ENCODE data around the gene TOR1AIP1.

The TOR1AIP1 gene

GRCh38 chr1:179882253-179883039 is at the start of gene TOR1AIP1 (continued):
- TF ChIP-seq ZBTB10 (tag by site-specific recombination; IDR thresholded peaks at IDR 0.05) (peak; percentile 100), SP7 (tag by site-specific recombination; IDR thresholded peaks at IDR 0.05) (peak; percentile 93), ZNF23 (tag by site-specific recombination; IDR thresholded peaks at IDR 0.05; ENCODE audit: borderline replicate concordance) (no peak), ZSCAN30 (tag by site-specific recombination; IDR thresholded peaks at IDR 0.05) (peak; percentile 97), PRDM4 (tag by site-specific recombination; IDR thresholded peaks at IDR 0.05) (no peak), ZNF394 (tag by site-specific recombination; IDR thresholded peaks at IDR 0.05; ENCODE audit: borderline replicate concordance) (peak; percentile 84), ZNF544 (tag by site-specific recombination; IDR thresholded peaks at IDR 0.05) (no peak), ZFP37 (tag by site-specific recombination; IDR thresholded peaks at IDR 0.05) (peak; percentile 95), ZNF624 (tag by site-specific recombination; IDR thresholded peaks at IDR 0.05) (no peak), ZNF585B (tag by site-specific recombination; IDR thresholded peaks at IDR 0.05) (no peak), PBX3 (CRISPR knock-in tag; IDR thresholded peaks at IDR 0.05) (no peak; the same call in 1 of the 2 replicates), ZNF600 (tag by site-specific recombination; IDR thresholded peaks at IDR 0.05) (peak; percentile 95), ZNF146 (tag by site-specific recombination; IDR thresholded peaks at IDR 0.05) (peak; percentile 66; the same call in 1 of the 2 replicates), ZNF112 (tag by site-specific recombination; IDR thresholded peaks at IDR 0.05) (no peak), ZNF785 (tag by site-specific recombination; IDR thresholded peaks at IDR 0.05) (no peak; the same call in 1 of the 2 replicates), FEZF1 (tag by site-specific recombination; IDR thresholded peaks at IDR 0.05) (no peak; the same call in none of the 2 replicates), KLF8 (tag by site-specific recombination; IDR thresholded peaks at IDR 0.05) (peak; percentile 95), ZBTB44 (tag by site-specific recombination; IDR thresholded peaks at IDR 0.05) (peak; percentile 64)
- TF ChIP-seq, protein P1, sequence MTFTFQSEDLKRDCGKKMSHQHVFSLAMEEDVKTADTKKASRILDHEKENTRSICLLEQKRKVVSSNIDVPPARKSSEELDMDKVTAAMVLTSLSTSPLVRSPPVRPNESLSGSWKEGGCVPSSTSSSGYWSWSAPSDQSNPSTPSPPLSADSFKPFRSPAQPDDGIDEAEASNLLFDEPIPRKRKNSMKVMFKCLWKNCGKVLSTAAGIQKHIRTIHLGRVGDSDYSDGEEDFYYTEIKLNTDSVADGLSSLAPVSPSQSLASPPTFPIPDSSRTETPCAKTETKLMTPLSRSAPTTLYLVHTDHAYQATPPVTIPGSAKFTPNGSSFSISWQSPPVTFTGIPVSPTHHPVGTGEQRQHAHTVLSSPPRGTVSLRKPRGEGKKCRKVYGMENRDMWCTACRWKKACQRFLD (tag by site-specific recombination; IDR thresholded peaks at IDR 0.05), result no peak
- TF ChIP-seq, protein P2, sequence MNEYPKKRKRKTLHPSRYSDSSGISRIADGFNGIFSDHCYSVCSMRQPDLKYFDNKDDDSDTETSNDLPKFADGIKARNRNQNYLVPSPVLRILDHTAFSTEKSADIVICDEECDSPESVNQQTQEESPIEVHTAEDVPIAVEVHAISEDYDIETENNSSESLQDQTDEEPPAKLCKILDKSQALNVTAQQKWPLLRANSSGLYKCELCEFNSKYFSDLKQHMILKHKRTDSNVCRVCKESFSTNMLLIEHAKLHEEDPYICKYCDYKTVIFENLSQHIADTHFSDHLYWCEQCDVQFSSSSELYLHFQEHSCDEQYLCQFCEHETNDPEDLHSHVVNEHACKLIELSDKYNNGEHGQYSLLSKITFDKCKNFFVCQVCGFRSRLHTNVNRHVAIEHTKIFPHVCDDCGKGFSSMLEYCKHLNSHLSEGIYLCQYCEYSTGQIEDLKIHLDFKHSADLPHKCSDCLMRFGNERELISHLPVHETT (tag by site-specific recombination; IDR thresholded peaks at IDR 0.05), result peak; percentile 98
- TF ChIP-seq, protein P3, sequence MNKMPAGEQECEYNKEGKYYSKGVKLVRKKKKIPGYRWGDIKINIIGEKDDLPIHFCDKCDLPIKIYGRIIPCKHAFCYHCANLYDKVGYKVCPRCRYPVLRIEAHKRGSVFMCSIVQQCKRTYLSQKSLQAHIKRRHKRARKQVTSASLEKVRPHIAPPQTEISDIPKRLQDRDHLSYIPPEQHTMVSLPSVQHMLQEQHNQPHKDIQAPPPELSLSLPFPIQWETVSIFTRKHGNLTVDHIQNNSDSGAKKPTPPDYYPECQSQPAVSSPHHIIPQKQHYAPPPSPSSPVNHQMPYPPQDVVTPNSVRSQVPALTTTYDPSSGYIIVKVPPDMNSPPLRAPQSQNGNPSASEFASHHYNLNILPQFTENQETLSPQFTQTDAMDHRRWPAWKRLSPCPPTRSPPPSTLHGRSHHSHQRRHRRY (tag by site-specific recombination; IDR thresholded peaks at IDR 0.05), result no peak
- TF ChIP-seq, protein P4, sequence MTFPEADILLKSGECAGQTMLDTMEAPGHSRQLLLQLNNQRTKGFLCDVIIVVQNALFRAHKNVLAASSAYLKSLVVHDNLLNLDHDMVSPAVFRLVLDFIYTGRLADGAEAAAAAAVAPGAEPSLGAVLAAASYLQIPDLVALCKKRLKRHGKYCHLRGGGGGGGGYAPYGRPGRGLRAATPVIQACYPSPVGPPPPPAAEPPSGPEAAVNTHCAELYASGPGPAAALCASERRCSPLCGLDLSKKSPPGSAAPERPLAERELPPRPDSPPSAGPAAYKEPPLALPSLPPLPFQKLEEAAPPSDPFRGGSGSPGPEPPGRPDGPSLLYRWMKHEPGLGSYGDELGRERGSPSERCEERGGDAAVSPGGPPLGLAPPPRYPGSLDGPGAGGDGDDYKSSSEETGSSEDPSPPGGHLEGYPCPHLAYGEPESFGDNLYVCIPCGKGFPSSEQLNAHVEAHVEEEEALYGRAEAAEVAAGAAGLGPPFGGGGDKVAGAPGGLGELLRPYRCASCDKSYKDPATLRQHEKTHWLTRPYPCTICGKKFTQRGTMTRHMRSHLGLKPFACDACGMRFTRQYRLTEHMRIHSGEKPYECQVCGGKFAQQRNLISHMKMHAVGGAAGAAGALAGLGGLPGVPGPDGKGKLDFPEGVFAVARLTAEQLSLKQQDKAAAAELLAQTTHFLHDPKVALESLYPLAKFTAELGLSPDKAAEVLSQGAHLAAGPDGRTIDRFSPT (tag by site-specific recombination; IDR thresholded peaks at IDR 0.05), result peak; percentile 38; the same call in 1 of the 2 replicates
- TF ChIP-seq, protein P5, sequence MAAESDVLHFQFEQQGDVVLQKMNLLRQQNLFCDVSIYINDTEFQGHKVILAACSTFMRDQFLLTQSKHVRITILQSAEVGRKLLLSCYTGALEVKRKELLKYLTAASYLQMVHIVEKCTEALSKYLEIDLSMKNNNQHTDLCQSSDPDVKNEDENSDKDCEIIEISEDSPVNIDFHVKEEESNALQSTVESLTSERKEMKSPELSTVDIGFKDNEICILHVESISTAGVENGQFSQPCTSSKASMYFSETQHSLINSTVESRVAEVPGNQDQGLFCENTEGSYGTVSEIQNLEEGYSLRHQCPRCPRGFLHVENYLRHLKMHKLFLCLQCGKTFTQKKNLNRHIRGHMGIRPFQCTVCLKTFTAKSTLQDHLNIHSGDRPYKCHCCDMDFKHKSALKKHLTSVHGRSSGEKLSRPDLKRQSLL (tag by site-specific recombination; IDR thresholded peaks at IDR 0.05), result peak; percentile 82

All from HEK293 (cell line).